GM03348 (cell line): ENCODE data around the gene TYW1B.
"Not testable (repeated sequence)": the region's sequence is repeated elsewhere in the genome, so short reads cannot be mapped to it uniquely, and the experiment has no call there.

ENCODE experiments used
- DNase-seq: peaks from one replicate; pipeline ENCODE4 v3.0.0; 2012; ENCODE audit warnings: low spot score

Gene TYW1B

DNA sequence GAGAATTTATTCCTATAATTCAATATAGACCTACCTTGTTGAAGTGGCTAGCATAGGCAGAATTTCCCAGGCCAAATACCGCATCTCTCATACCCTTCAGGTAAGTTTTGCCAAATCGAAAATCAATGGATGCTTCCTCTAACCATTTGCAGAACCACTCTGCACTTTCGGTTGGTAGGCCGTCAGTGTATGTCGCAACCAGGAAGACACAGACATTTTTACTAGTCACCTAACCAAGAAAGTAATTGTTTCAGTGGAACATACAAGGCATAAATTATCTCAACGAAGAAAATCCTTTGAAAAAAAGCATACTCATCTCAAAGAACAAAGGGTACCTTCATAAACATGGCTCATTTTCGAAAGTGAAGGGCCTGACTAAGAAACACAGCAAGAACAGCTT is 17.6 kb downstream of the TYW1B start:
- not testable (repeated sequence) for DNase-seq

DNA sequence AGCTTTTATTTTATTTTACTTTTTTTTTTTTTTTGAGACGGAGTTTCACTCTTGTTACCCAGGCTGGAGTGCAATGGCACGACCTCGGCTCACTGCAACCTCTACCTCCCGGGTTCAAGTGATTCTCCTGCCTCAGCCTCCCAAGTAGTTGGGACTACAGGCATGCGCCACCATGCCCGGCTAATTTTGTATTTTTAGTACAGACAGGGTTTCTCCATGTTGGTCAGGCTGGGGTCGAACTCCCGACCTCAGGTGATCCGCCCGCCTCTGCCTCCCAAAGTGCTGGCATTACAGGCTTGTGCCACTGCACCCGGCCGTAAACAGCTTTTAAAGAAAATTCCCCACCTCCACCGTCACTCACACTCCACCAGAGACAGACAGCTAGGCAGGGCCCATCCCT is 19.5 kb downstream of the TYW1B start:
- not testable (repeated sequence) for DNase-seq

DNA sequence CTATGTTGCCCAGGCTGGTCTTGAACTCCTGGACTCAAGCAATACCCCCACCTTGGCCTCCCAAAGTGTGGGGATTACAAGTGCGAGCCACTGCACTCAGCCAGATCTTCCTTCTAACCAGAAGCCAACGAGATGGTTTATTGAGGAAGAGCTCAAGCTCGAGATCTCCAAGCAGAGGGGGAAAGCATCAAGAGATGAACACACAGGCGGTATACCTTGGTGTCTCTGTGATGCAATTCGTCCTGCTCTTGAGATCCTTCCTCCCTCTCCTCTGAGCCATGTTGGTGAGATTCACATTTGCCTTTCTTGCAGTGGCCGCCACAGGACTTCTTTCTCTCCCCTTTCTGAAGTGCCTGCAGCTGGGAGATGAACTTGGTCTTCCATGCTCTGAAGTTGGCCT is 21.1 kb downstream of the TYW1B start:
- DNase-seq = not testable (repeated sequence)

DNA sequence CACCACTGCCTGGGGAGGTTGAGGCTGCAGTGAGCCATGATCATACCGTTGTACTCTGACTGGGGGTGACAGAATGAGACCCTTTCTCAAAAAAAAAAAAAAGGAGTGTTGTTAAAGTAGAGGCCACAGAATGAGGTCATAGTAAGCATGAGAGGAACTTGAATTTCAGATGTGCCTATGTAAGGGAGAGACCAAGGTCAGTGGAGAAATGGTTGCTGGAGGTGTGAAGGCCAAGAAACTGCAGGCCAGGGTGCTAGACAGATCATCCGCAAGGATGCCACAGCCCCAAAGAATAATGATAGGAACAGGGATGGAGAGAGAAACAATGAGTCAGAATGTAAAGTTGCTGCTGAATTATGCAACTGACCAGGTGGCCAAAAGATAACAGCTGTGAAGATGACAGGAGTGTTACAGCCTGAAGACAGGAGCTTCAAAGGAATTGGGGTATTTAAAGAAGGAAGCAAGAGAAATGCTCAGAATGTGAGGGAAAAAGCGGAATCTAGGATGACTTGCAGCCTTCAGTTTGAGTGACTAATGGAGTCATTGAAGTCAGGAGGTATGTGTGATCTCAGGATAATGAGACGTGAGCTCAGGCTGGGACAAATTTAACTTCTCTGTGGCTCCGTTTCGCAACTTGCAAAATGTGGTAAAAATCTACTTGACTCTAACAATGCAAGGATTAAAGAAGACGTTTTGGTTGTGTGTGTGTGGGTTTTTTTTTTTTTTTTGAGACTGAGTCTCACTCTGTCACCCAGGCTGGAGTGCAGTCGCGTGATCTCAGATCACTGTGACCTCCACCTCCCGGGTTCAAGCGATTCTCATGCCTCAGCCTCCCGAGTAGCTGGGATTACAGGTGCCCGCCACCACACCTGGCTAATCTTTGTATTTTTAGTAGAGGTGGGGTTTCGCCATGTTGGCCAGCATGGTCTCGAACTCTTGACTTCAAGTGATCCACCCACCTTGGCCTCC is 22.2 kb downstream of the TYW1B start:
- peak; percentile 62 for DNase-seq

DNA sequence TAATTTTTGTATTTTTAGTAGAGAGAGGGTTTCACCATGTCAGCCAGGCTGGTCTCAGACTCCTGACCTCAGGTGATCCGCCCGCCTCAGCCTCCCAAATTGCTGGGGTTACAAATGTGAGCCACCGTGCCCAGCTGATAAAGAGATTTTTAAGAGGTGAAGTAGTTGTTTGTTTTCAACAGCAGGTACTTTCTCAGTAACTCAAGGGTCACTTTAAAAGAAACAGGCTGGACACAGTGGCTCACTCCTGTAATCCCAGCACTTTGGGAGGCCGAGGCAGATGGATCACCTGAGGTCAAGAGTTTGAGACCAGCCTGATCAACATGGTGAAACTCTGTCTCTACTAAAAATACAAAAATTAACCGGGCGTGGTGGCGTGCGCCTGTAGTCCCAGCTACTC is 24.2 kb downstream of the TYW1B start:
- DNase-seq = not testable (repeated sequence)

DNA sequence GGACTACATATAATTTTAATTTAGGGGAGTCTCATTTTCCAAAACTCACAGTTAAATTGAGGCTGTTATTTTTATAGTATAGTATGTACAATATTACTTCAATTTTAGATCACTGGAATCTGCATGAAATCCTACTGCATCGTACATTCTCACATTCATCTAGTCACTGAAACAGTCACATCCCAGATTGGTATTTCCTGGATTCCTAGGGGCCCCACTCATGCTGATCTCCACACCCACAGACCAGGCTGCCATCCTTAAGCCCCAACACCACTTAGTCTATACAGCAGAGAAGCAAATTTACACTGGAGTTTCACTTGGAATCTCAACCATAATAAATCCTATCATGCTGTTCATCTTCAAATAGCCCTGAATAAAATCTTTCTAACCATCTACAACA is 26.4 kb downstream of the TYW1B start:
- DNase-seq = not testable (repeated sequence)

DNA sequence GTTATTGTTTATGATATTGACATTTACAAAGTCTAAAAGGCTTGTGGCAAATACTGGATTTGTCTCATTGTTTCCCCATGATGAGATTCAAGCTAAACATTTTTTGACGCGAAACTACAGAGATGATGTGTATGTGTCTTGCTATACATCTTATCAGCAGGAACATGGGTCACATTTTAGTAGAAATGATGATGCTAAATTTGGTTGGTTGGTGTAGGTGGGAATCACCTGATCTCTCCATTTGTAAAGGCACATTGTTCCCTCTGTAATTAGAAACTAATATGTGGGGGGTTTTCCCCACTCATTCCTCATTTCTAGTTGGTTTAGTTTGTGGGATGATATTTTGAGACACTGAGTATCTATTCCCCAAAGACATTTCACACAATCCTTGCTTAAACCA is 32.6 kb downstream of the TYW1B start:
- DNase-seq = not testable (repeated sequence)

DNA sequence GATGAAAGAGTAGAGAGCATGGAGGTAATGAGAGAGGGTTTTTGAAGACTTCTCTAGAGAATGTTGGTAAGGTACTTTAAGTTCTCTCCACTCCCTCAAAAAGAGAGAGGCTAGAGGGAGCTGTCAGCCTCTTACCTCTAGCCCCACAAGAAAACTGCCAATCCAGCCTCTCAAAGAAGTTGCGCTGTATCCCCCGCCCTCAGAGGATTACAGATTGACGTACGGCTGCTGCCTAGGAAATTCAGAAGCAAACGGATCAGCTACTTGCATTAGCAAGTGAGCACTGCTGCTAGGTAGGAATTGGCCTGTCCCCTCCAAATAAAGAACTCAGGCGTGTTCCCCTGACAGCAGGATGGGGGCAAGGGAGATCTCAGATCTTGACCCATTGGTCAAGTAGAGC is 34.2 kb downstream of the TYW1B start:
- no peak for DNase-seq

DNA sequence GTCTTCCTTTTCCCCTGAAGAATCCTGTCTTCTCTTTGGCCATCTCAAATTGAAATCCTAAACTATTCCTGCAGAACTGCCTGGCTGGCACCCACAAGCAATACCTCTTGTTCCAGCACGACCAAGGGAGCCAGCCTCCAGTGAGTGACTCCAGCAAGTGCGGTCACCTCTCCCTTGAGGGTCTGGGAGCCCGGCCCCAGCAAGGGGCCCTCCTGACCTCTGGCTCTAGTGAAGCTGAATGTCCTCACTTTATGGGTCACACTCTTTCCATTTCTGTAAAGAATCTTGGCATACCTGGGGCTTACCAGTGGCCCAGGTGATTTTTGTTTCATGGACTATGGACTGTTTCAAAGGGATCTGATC is 37.3 kb downstream of the TYW1B start:
- not testable (repeated sequence) for DNase-seq

DNA sequence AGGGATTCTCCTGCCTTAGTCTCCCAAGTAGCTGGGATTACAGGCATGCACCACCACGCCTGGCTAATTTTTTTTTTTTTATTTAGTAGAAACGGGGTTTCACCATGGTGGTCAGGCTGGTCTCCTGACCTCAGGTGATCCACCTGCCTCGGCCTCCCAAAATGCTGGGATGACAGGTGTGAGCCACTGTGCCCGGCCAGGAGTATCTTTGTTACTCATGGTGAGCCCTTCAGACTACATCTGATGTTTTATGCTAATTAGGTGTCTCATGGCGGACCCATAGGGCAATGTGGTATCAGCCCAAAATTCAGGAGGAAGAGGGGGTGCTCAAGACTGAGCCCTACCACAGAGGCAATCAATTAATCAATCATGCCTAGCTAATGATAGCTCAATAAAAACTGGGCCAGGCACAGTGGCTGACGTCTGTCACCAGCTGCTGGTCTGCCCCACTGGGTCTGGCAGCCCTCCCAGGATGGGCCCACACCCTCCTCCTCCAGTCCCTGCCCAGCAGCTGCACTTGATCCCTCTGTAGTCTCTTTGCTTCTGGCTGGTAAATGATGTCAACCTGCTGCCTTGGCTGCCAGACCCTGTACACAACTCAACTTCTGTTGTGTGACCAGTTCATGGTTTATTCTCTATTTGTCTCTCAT is 37.8 kb downstream of the TYW1B start:
- not testable (repeated sequence) for DNase-seq

DNA sequence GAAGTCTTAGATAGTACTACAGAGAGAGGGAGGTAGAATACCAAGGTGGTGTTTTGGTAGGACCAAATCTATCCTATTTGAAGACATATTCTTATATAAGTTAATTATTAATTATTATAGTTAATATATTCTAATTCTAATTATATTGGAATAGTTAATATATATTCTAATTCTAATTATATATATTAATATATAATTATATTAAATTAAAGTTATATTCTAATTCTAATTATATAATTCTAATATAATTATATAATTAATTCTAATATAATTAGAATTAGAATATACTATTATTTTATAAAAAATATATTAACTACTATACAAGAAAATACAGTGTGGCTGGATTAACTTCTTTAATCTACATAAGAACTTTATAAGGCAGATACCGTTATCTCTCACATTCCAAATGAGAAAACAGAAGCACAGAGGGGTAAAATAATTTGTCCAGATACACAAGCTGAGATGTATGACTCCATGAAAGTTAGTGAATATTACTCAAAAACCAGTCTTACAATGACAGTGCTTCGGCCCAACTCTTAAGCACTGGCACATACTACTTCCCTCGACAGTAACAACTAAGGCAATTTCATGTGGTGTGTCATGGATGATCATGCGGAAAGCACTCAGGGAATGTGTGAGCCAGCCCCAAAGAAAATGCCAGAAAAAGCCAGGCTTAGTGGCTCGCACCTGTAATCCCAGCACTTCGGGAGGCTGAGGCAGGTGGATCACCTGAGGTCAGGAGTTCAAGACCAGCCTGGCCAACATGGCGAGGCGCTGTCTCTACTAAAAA is 42.6 kb downstream of the TYW1B start:
- DNase-seq = peak; percentile 15

DNA sequence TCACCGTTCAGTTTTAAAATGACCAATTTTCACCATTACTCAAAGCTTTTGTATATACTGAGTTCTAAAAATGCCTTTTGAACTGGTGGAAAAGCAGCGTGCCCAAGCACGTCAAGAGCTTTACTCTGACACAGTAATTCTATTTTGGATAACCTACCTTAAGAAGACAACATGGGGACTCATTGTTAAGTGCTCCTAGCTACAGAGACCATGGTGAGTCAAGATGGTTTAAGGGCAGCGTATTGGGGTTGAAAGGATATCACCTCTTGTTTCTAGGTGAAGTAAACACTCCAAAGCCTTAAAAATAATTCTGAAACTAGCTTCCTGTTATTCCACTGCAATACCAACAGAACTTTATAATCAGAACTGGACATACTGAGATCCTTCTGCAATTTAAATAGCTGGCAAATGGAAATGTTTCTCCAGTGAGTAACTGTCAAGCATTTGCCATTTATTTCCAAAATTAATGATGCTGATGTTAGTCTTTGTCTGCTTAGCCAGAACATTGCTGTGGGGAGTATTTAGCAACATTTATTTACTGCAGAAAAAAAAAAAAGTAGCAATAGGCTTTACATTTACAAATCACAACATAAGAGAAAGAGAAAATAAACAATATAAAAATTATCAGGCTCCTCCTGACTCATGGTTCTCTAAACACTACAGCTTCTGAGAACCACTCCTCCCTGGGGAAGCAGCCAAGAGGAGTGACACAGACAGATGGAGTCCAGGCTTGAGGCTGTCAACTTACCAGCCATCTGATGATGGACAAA is 44.2 kb downstream of the TYW1B start:
- peak; percentile 29 for DNase-seq

DNA sequence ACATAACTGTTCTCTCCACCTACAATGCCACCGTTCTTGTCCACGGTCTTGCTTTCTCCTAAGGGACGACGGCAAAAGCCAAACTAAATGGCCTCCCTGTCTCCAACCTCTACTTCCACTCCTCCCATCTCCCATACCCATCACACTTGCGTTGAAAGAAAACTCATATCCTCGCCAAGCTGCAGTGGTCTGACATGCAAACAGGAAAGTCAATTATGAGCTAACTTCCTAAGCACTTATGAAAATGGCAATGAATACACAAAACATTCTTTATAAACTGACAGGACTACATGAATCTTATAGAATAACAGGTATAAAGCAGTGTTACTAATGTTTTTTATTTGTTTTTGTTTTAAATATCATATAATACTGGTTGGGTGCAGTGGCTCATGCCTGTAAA is 46.4 kb downstream of the TYW1B start:
- no peak for DNase-seq

DNA sequence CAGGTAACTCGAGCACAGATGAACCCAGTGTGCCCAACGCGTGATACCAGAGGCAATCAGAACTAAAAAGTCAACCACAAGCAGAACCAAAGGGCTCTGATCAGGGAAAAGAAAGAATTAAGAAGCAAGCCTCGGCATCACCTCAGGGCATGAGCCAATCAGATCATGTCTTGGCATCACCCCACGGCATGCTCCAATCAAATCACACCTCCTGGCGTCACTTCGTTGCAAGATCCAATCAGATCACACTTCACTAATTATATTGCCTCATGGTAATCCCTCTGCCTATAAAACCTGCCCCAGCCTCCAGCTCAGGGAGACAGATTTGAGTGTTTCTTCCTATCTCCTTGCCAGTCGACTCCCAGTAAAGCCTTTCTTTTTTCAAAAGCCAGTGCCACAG is 46.8 kb downstream of the TYW1B start:
- DNase-seq = no peak

DNA sequence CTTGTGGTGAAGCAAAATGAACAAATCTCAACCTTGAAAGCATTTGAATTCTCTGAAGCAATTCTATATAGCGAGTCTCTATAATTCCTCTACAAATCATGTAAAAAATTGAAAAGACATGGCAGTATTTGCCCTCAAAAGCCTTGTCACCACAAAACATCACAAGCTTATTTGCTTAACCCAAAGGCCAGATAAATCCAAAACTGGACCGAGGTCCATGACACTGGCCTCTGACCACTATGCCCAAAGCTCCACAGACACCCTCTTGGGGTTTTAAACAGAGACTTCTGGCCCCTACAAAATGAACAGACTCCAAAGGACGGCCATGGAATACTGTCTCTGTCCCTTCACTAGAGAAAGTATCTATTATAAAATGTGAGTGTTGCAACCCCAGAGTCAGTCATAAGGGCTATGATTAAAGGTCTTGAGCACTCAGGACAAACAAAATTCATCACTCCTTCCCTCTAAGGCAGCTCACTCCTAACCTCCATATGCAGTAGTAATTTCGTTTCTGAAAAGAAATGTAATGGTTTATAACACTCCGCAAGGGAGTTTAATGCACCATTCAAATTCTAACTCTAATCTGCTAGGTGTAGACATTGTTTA is 47.6 kb downstream of the TYW1B start:
- not testable (repeated sequence) for DNase-seq

DNA sequence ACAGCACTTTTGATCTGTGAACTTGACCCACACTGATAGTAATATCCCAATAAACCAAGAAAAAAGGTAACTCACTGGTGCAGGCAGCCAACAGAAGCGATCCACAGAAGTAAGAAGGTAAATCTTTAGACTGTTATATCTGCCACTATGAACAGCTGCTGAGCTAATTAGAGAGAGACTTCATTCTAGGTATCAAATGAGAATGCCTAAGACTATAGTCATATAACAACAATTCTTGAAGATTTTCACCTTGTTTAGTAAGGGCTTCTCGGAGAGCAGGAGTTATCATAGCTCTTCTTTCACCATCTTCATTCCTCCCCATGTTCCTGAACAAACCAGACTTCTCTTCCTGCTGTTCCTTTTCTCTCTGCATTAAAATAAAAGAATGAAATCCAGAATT is 50.8 kb downstream of the TYW1B start:
- not testable (repeated sequence) for DNase-seq

DNA sequence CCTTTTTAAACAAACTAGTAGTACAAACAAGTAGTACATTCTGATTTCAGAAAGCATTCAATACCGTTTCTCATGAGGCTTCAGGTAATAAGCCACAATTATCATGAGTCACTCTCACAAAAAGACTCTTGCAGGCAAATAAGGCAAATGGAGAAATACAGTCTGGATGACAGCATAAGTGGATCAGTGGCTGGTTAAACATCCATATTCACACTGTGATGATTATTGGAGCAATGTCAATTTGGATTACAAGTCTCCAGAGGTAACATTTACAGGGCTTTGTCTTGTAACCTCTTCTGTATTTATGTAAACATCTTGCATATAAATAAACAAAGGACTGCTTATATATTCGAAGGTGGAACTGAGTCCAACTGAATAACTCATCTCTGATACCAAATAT is 55.4 kb downstream of the TYW1B start:
- DNase-seq = not testable (repeated sequence)

DNA sequence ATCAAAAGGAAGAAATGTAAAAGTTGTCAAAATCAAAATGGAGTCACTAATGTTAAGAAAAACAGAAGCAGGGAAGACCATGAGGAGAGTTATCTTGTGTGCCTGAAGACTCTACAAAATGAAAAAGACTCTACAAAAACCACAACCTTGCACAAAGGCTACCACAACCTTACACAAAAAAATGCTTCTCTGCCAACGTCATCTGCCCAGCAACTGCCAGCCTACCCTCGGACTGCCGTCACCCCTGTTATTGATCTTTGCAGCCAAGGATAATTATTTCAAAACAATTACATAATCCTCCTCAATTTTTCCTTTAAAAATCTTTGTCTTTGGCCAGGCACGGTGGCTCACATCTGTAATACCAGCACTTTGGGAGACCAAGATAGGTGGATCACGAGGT is 61.0 kb downstream of the TYW1B start:
- DNase-seq = not testable (repeated sequence)

DNA sequence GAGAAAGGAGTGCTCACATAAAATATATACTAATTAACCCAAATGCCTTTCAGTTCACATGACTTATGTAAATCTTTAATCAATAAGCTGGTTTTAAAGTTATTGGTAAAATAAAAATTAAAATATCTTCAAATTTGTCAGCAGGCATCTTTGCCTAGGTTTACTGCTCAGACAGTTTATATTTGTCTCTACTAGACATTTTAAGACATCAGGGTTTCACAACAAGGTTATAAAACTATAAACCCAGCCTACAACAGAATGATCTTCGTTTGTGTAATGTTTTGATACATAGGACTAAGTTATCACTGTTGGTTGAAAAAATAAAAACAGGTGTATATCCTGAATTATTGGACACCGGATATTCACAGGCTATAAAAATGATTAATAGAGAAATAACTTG is 67.4 kb downstream of the TYW1B start:
- DNase-seq = no peak

DNA sequence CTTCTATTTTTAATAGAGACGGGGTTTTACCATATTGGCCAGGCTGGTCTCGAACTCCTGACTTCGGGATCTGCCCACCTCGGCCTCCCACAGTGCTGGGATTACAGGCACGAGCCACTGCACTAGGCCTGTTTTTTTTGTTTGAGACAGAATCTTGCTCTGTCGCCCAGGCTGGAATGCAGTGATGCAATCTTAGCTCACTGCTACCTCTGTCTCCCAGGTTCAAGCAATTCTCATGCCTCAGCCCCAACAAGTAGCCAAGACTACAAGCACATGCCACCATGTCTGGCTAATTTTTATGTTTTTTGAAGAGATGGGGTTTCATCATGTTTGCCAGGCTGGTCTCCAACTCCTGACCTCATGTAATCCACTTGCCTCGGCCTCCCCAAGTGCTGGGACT is 73.7 kb downstream of the TYW1B start:
- DNase-seq = no peak

DNA sequence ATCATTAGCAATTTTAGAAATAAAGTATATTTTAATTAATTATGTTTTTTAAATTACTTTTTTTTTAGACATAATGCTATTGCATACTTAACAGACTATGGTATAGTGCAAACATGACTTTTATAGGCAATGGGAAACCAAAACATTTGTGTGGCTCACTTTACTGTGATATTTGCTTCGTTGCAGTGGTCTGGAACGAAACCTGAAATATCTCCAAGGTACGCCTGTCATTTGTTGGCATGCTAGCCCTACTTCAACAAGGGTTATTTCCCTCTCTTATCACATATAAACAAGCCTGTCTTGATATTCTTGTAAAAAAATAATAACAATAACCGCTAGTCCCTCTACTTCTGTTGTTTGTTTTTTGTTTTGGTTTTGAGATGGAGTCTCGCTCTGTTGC is 74.2 kb downstream of the TYW1B start:
- no peak for DNase-seq
